ENCODE measurements around the gene TPSD1. TPM values are rescaled to one million over a fixed set of nuclear protein-coding genes. Genes with fewer than 3 reads are reported as not detected.

Gene TPSD1
- total and polyA plus RNA-seq, 2 experiments from 2014 or later = not detected

- WGBS (ENCODE audit: low lambda C conversion rate, missing lambda C conversion rate) = no CpG with 5 or more reads among the region's 43 CpGs
- H3K4me2 ChIP-seq = peak overlapping the region; percentile 74
- no peak overlapping the region for H2AFZ ChIP-seq
- H3K9me2 ChIP-seq (replicated peaks; ENCODE audit: insufficient read depth) = no peaks in the 10 kb centered on the region
- H4K20me1 ChIP-seq (ENCODE audit: insufficient read depth, poor library complexity, severe bottlenecking) = peaks cover 35% of the 10 kb centered on the region
- no peak for DNase-seq (ENCODE audit: low spot score)
- H3K4me3 ChIP-seq = peak overlapping the region; percentile 25
- H3K27me3 ChIP-seq = no peaks in the 10 kb centered on the region
- no peak for TF ChIP-seq EZH2 (IDR thresholded peaks at IDR 0.05; ENCODE audit: borderline replicate concordance)
- TF ChIP-seq EZH2phosphoT487 (IDR thresholded peaks at IDR 0.05; ENCODE audit: low read depth, severe bottlenecking, unreplicated experiment) = no peak
- TF ChIP-seq CTCF (IDR thresholded peaks at IDR 0.05; ENCODE audit: poor library complexity) = no peak
- peaks cover 15% of the 10 kb centered on the region for H3K4me1 ChIP-seq (ENCODE audit: insufficient read depth)
- H3K79me2 ChIP-seq = peaks cover 35% of the 10 kb centered on the region
- H3K27ac ChIP-seq = peak overlapping the region; percentile 99
- no peaks in the 10 kb centered on the region for H3K9me3 ChIP-seq (ENCODE audit: low read depth)
- H3K36me3 ChIP-seq (replicated peaks; ENCODE audit: insufficient read depth, low read depth) = no peaks in the 10 kb centered on the region
Measured at GRCh38 chr16:1308036-1308976, 52.4 kb downstream of the TPSD1 start.

Other genes with a start within 250 kb of the TPSD1 start
- 0.77 TPM in 1 of 2 replicates, not detected in the other for gene SSTR5, start 183.3 kb upstream of the TPSD1 start, total RNA-seq
- gene SSTR5, start 183.3 kb upstream of the TPSD1 start, polyA plus RNA-seq = 1.3 TPM in 1 of 2 replicates, not detected in the other
- gene C1QTNF8, start 159.8 kb upstream of the TPSD1 start, total RNA-seq = not detected in 2 replicates
- 0.10 TPM in 1 of 2 replicates, not detected in the other for gene C1QTNF8, start 159.8 kb upstream of the TPSD1 start, polyA plus RNA-seq
- 8.6 and 9.1 TPM in 2 replicates for gene CACNA1H, start 103.0 kb upstream of the TPSD1 start, total RNA-seq
- 9.1 and 9.7 TPM in 2 replicates for gene CACNA1H, start 103.0 kb upstream of the TPSD1 start, polyA plus RNA-seq
- 0.67 and 1.3 TPM in 2 replicates for gene TPSG1, start 30.8 kb upstream of the TPSD1 start, total RNA-seq
- 2.0 and 2.3 TPM in 2 replicates for gene TPSG1, start 30.8 kb upstream of the TPSD1 start, polyA plus RNA-seq
- gene TPSB2, start 25.9 kb upstream of the TPSD1 start, total RNA-seq = not detected in 2 replicates
- gene TPSB2, start 25.9 kb upstream of the TPSD1 start, polyA plus RNA-seq = not detected in 2 replicates
- not detected in 2 replicates for gene TPSAB1, start 15.4 kb upstream of the TPSD1 start, total RNA-seq
- not detected in 2 replicates for gene TPSAB1, start 15.4 kb upstream of the TPSD1 start, polyA plus RNA-seq
- gene UBE2I, start 53.6 kb downstream of the TPSD1 start, total RNA-seq = 76.0 and 78.8 TPM in 2 replicates
- gene UBE2I, start 53.6 kb downstream of the TPSD1 start, polyA plus RNA-seq = 150 and 183 TPM in 2 replicates
- gene BAIAP3, start 77.6 kb downstream of the TPSD1 start, total RNA-seq = 1.8 and 3.0 TPM in 2 replicates
- gene BAIAP3, start 77.6 kb downstream of the TPSD1 start, polyA plus RNA-seq = 2.4 and 5.5 TPM in 2 replicates
- 65.5 and 73.0 TPM in 2 replicates for gene TSR3, start 95.8 kb downstream of the TPSD1 start, total RNA-seq
- 137 and 138 TPM in 2 replicates for gene TSR3, start 95.8 kb downstream of the TPSD1 start, polyA plus RNA-seq
- gene GNPTG, start 95.9 kb downstream of the TPSD1 start, total RNA-seq = 70.1 and 76.6 TPM in 2 replicates
- 133 and 161 TPM in 2 replicates for gene GNPTG, start 95.9 kb downstream of the TPSD1 start, polyA plus RNA-seq
- 5.5 and 10.3 TPM in 2 replicates for gene UNKL, start 158.6 kb downstream of the TPSD1 start, total RNA-seq
- 8.5 and 9.6 TPM in 2 replicates for gene UNKL, start 158.6 kb downstream of the TPSD1 start, polyA plus RNA-seq
- 16.0 and 17.3 TPM in 2 replicates for gene UQCC4, start 164.7 kb downstream of the TPSD1 start, total RNA-seq
- 24.0 and 36.6 TPM in 2 replicates for gene UQCC4, start 164.7 kb downstream of the TPSD1 start, polyA plus RNA-seq
- 2.0 and 2.5 TPM in 2 replicates for gene PERCC1, start 175.0 kb downstream of the TPSD1 start, total RNA-seq
- not detected in 2 replicates for gene PERCC1, start 175.0 kb downstream of the TPSD1 start, polyA plus RNA-seq
- 0.33 and 0.64 TPM in 2 replicates for gene CCDC154, start 188.5 kb downstream of the TPSD1 start, total RNA-seq
- gene CCDC154, start 188.5 kb downstream of the TPSD1 start, polyA plus RNA-seq = 1.6 and 4.6 TPM in 2 replicates
- gene CLCN7, start 219.0 kb downstream of the TPSD1 start, total RNA-seq = 47.4 and 56.3 TPM in 2 replicates
- gene CLCN7, start 219.0 kb downstream of the TPSD1 start, polyA plus RNA-seq = 107 and 127 TPM in 2 replicates
- not detected in 2 replicates for gene PTX4, start 232.9 kb downstream of the TPSD1 start, total RNA-seq
- not detected in 2 replicates for gene PTX4, start 232.9 kb downstream of the TPSD1 start, polyA plus RNA-seq
- 12.0 and 22.8 TPM in 2 replicates for gene TELO2, start 237.3 kb downstream of the TPSD1 start, total RNA-seq
- gene TELO2, start 237.3 kb downstream of the TPSD1 start, polyA plus RNA-seq = 50.9 and 60.3 TPM in 2 replicates